Epithelial cell of umbilical artery (primary cell): ENCODE measurements around the gene MRGPRX2. TPM values are rescaled to one million over a fixed set of nuclear protein-coding genes. Genes with fewer than 3 reads are reported as not detected.

Source experiments
- total RNA-seq: library from RNA; depleted of rRNA; stranded (reverse); fragments of >200 nt; gene quantifications from 2 replicates; pipeline ENCODE4 v1.2.3, GENCODE V29; 2014

MRGPRX2 gene
- total RNA-seq: not detected in 2 replicates

GRCh38 chr11:19060629-19061028 lies at the start of gene MRGPRX2:
Gene MRGPRX2 (minus strand): TSS chr11:19060717. CDS start chr11:19056402, 4,315 bp downstream.

Other genes with a start within 250 kb of the MRGPRX2 start
- gene MRGPRX1, start 121.3 kb downstream of the MRGPRX2 start, total RNA-seq: not detected in 2 replicates
- gene ZDHHC13, start 56.5 kb upstream of the MRGPRX2 start, total RNA-seq: 76.0 and 89.0 TPM in 2 replicates
- gene CSRP3, start 141.3 kb upstream of the MRGPRX2 start, total RNA-seq: not detected in 2 replicates
- 2.6 and 3.5 TPM in 2 replicates for gene E2F8, start 180.2 kb upstream of the MRGPRX2 start, total RNA-seq